Panc1 (cell line): ENCODE data around the gene EFCAB11. TPM values are rescaled to one million over a fixed set of nuclear protein-coding genes. Genes with fewer than 3 reads are reported as not detected.

Source experiments
- ATAC-seq: fragments of 200-7000 bp; cut with Tn5 transposase; 2 replicates; pipeline ENCODE4 v1.9.1; 2020; ENCODE audit warnings: mild to moderate bottlenecking, moderate library complexity
- BruUV-seq: library from RNA; stranded (reverse); fragments of 400-500 nt; replicated peaks from 2 replicates; lab custom pipeline; 2021; lab: Mats Ljungman, UMichigan
- CTCF ChIA-PET: fragments of 300-600 bp; sonication (Branson Sonifier 250); formaldehyde crosslinking; loops from one replicate; lab custom pipeline; 2022; ENCODE audit warnings: antibody characterized with exemption; lab: Charles Lee
- POLR2A ChIA-PET: fragments of 300-600 bp; sonication (Branson Sonifier 250); formaldehyde crosslinking; loops from one replicate; lab custom pipeline; 2022; ENCODE audit warnings: antibody characterized with exemption; lab: Charles Lee
- DNase-seq: peaks from one replicate; pipeline ENCODE4 v3.0.0-alpha.2; 2010; ENCODE audit warnings: low read depth, low spot score
- H3K27ac ChIP-seq: 2 replicates; pipeline ENCODE4 v1.5.1; 2011; ENCODE audit warnings: mild to moderate bottlenecking, low read length, inconsistent platforms
- H3K27me3 ChIP-seq: fragments of 200-500 bp; sonication (Bioruptor generic); 2 replicates; pipeline ENCODE4 v1.6.0; 2014; ENCODE audit warnings: low read length, inconsistent platforms; ENCODE audit not compliant: control insufficient read depth, insufficient read depth
- H3K36me3 ChIP-seq: fragments of 200-500 bp; sonication (Bioruptor generic); 2 replicates; pipeline ENCODE4 v1.5.1; 2014; ENCODE audit warnings: inconsistent platforms, mild to moderate bottlenecking, low read length, moderate library complexity; ENCODE audit not compliant: control insufficient read depth, insufficient read depth
- H3K4me1 ChIP-seq: 2 replicates; pipeline ENCODE4 v1.5.1; 2011; ENCODE audit warnings: inconsistent platforms, mild to moderate bottlenecking, low read length, moderate library complexity; ENCODE audit not compliant: control insufficient read depth, insufficient read depth
- H3K4me3 ChIP-seq, 2 experiments: 2 replicates each; pipeline ENCODE4 v1.5.1; 2011 to 2012; ENCODE audit warnings: low read depth in 2 of 2, low read length in 2 of 2, mild to moderate bottlenecking in 2 of 2, inconsistent platforms in 1 of 2, moderate library complexity in 1 of 2
- H3K9me3 ChIP-seq: fragments of 200-500 bp; sonication (Bioruptor generic); 2 replicates; pipeline ENCODE4 v1.5.1; 2014; ENCODE audit warnings: low read depth, mild to moderate bottlenecking, inconsistent platforms, low read length, moderate library complexity; ENCODE audit not compliant: control insufficient read depth, insufficient read depth
- CTCF ChIP-seq: fragments of 450-650 bp; IDR thresholded peaks from 2 replicates; pipeline ENCODE4 v1.5.1; 2017; ENCODE audit warnings: mild to moderate bottlenecking
- POLR2AphosphoS5 ChIP-seq: IDR thresholded peaks from 2 replicates; pipeline ENCODE4 v1.6.1; 2012; ENCODE audit warnings: mild to moderate bottlenecking, low read depth, low read length, moderate library complexity
- SIN3A ChIP-seq: IDR thresholded peaks from 2 replicates; pipeline ENCODE4 v1.6.1; 2012; ENCODE audit warnings: low read depth, mild to moderate bottlenecking, low read length, moderate library complexity, borderline replicate concordance; ENCODE audit not compliant: insufficient read depth
- TCF7L2 ChIP-seq: IDR thresholded peaks from 2 replicates; pipeline ENCODE4 v1.6.1; 2011; ENCODE audit warnings: mild to moderate bottlenecking, low read depth, low read length, inconsistent platforms
- in situ Hi-C: cut with HindIII; loops from 2 replicates; pipeline ENCODE4 v1.10.0; 2016; ENCODE audit warnings: low sequenced_read_pairs, low pct_unique_long_range_greater_than_20kb
- intact Hi-C: fragments of 100-400 bp; cut with micrococcal nuclease; formaldehyde crosslinking; loops from one replicate; pipeline ENCODE4 v1.10.0; 2022; ENCODE audit not compliant: unreplicated experiment
- total RNA-seq: library from RNA; stranded (reverse); gene quantifications from one replicate; pipeline ENCODE4 v1.2.1, GENCODE V29; 2021; ENCODE audit not compliant: unreplicated experiment
- TF ChIP-seq, protein P1 (sequence below), 2 experiments: IDR thresholded peaks; 2 replicates each; pipeline ENCODE4 v1.6.1; 2011 to 2012; ENCODE audit warnings: low read depth in 2 of 2, control low read depth in 1 of 2, low read length in 1 of 2, mild to moderate bottlenecking in 1 of 2, moderate library complexity in 1 of 2; ENCODE audit not compliant: insufficient read depth in 1 of 2

EFCAB11 gene
- total RNA-seq, 1 experiment from 2014 or later = 12.3 TPM

GRCh38 chr14:89792489-89793366 is 161.8 kb downstream of the EFCAB11 start:
- H3K4me1 ChIP-seq = no peaks in the 10 kb centered on the region
- TF ChIP-seq POLR2AphosphoS5 (no peak), TCF7L2 (no peak), SIN3A (no peak), CTCF (no peak)
- TF ChIP-seq, protein P1, sequence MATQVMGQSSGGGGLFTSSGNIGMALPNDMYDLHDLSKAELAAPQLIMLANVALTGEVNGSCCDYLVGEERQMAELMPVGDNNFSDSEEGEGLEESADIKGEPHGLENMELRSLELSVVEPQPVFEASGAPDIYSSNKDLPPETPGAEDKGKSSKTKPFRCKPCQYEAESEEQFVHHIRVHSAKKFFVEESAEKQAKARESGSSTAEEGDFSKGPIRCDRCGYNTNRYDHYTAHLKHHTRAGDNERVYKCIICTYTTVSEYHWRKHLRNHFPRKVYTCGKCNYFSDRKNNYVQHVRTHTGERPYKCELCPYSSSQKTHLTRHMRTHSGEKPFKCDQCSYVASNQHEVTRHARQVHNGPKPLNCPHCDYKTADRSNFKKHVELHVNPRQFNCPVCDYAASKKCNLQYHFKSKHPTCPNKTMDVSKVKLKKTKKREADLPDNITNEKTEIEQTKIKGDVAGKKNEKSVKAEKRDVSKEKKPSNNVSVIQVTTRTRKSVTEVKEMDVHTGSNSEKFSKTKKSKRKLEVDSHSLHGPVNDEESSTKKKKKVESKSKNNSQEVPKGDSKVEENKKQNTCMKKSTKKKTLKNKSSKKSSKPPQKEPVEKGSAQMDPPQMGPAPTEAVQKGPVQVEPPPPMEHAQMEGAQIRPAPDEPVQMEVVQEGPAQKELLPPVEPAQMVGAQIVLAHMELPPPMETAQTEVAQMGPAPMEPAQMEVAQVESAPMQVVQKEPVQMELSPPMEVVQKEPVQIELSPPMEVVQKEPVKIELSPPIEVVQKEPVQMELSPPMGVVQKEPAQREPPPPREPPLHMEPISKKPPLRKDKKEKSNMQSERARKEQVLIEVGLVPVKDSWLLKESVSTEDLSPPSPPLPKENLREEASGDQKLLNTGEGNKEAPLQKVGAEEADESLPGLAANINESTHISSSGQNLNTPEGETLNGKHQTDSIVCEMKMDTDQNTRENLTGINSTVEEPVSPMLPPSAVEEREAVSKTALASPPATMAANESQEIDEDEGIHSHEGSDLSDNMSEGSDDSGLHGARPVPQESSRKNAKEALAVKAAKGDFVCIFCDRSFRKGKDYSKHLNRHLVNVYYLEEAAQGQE (IDR thresholded peaks at IDR 0.05; ENCODE audit: insufficient read depth in 1 of 2, low read depth in 2 of 2, low read length in 1 of 2) = no peak
- DNase-seq = no peak
- BruUV-seq = no TSS peak
- intact Hi-C loops (no loop called here), in situ Hi-C loops (no loop called here)
- ChIA-PET CTCF (no interaction called here), POLR2A (no interaction called here)
- no peak overlapping the region for H3K4me3 ChIP-seq
- H3K9me3 ChIP-seq = no peaks in the 10 kb centered on the region
- H3K27me3 ChIP-seq = no peaks in the 10 kb centered on the region
- no peak overlapping the region for H3K27ac ChIP-seq
- H3K36me3 ChIP-seq = no peaks in the 10 kb centered on the region
- no peak for ATAC-seq

DNA sequence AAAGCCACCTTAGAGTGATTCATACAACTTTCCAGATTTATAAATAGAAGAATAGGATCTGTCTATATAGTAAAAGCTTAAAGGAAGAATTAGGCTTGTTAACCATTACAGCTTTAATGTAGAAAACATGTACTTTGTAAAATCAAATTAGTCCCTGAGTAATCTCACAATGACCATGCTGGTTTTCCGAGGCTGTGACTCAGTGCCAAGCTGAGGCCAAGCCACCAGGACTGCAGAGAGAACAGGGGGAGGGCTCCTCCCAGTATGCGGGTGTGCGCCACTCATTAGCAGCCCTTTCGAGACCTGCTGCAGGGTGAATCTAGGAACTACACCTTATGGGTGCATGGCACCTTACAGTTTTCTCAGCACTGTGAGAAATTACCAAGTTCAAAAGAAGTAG is 167.0 kb downstream of the EFCAB11 start:
- H3K27ac ChIP-seq = no peak overlapping the region
- no peak overlapping the region for H3K4me3 ChIP-seq
- intact Hi-C loops = no loop called here
- no TSS peak for BruUV-seq
- DNase-seq (no peak), ATAC-seq (no peak)
- TF ChIP-seq, protein P1 (IDR thresholded peaks at IDR 0.05; ENCODE audit: insufficient read depth in 1 of 2, low read depth in 2 of 2, low read length in 1 of 2) = no peak
- no peak for TF ChIP-seq TCF7L2
- no peak for TF ChIP-seq SIN3A
- no peak for TF ChIP-seq CTCF
- TF ChIP-seq POLR2AphosphoS5 = no peak
- H3K9me3 ChIP-seq = no peaks in the 10 kb centered on the region
- POLR2A ChIA-PET = no interaction called here
- H3K4me1 ChIP-seq = no peaks in the 10 kb centered on the region
- H3K36me3 ChIP-seq = no peaks in the 10 kb centered on the region
- in situ Hi-C loops = no loop called here
- H3K27me3 ChIP-seq = no peaks in the 10 kb centered on the region
- CTCF ChIA-PET = no interaction called here
